Epithelial cell of esophagus (primary cell): ENCODE results near the gene VEGFC.

ENCODE experiments used
- DNase-seq: peaks from one replicate; pipeline ENCODE4 v3.0.0; 2010; ENCODE audit warnings: low read depth
- H3K4me3 ChIP-seq: 2 replicates; pipeline ENCODE4 v1.5.1; 2011; ENCODE audit warnings: mild to moderate bottlenecking, low read length, control low read depth
- TF ChIP-seq, protein P1 (sequence below): IDR thresholded peaks from 2 replicates; pipeline ENCODE4 v1.5.1; 2011; ENCODE audit warnings: low read depth, mild to moderate bottlenecking, low read length, control low read depth, inconsistent platforms; ENCODE audit not compliant: insufficient read depth; ENCODE audit errors: missing control alignments

The VEGFC gene

DNA sequence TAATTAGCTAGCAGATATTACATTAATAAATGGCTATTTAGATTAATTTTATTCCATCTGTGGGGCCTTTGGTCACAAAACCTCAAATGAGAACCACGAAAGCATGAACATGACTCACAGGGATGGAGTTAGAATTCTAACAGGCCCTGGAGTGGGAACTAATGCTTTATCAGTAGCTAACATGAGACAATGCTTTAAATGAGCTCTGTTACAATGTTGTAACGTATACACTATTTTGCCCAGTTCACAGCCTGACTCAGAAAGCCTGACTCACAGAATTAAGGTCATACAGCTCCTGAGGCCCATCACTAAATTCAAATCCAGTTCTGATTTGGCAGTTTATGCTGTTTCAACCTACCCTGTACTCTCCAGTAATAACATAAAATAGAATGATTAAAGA, 23.2 kb downstream of the VEGFC start:
- DNase-seq = peak; percentile 92
- TF ChIP-seq, protein P1, sequence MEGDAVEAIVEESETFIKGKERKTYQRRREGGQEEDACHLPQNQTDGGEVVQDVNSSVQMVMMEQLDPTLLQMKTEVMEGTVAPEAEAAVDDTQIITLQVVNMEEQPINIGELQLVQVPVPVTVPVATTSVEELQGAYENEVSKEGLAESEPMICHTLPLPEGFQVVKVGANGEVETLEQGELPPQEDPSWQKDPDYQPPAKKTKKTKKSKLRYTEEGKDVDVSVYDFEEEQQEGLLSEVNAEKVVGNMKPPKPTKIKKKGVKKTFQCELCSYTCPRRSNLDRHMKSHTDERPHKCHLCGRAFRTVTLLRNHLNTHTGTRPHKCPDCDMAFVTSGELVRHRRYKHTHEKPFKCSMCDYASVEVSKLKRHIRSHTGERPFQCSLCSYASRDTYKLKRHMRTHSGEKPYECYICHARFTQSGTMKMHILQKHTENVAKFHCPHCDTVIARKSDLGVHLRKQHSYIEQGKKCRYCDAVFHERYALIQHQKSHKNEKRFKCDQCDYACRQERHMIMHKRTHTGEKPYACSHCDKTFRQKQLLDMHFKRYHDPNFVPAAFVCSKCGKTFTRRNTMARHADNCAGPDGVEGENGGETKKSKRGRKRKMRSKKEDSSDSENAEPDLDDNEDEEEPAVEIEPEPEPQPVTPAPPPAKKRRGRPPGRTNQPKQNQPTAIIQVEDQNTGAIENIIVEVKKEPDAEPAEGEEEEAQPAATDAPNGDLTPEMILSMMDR = no peak
- H3K4me3 ChIP-seq = no peak overlapping the region

DNA sequence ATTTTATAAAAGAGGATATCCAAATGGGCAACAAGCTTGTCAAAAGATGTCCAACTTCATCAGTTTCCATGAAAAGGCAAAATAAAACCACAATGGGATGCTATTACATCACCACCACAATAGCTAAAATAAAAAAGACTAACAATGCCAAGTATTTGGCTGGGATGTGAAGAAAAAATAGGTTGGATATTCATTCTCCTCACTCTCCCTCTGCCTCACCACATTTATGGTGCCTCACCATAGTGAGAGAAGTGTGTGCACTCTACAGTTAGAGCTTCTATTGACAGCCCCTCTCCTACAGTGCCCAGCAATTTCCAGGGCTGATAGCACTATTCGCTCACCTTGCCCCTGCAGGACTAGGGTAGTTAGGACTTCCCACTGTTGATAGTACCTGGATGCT, 25.5 kb downstream of the VEGFC start:
- H3K4me3 ChIP-seq = no peak overlapping the region
- DNase-seq = no peak
- TF ChIP-seq, protein P1 = no peak

DNA sequence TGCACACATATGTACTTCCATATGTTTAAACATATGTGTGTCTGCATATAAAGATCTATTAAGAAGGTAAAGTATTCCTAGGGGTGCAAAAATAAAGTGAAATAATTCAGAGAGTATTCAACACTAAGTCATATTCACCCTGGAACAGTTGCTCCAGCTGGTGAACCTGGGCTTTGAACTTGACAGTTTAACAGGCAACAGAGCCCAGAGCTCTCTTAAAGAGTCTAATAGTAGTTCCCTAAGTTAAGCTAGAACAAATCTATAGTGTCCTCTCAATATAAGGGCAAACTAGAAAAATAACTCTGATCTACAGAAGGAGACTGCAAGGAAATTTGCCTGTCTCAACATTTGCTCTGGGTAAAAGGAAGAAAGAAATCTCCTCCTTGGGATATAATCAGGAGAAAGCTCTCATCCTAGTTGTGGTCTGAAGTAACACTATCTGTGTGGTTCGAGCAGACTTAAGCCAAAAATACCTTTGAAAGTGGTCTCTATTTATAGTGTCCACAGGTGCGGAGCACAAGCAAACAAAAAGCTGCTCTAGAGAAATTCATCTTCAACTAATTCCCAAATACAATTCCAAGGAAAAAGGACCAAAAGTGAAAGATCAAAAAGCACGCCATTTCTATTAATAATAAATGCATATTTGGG, 29.9 kb downstream of the VEGFC start:
- DNase-seq = no peak
- TF ChIP-seq, protein P1 = no peak
- no peak overlapping the region for H3K4me3 ChIP-seq

DNA sequence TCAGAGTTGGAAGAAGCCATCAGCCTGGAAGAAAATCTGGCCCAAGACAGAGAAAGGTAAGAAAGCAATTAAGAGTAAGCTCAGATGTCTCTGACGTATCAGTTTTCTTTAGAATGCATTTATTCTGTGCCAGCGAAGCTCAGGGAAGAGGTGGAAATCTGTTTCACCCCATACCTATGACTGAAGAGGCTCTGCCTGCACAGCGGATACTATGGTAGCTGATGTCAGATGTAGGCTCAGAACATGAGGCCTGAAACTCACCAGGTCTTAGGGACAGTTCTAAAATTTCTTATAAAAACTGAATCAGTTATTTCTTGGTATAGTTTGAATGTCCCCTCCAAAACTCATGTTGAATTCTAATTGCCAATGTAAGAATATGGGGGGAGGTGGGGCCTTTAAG, 30.9 kb downstream of the VEGFC start:
- no peak for DNase-seq
- no peak overlapping the region for H3K4me3 ChIP-seq
- TF ChIP-seq, protein P1 = no peak

DNA sequence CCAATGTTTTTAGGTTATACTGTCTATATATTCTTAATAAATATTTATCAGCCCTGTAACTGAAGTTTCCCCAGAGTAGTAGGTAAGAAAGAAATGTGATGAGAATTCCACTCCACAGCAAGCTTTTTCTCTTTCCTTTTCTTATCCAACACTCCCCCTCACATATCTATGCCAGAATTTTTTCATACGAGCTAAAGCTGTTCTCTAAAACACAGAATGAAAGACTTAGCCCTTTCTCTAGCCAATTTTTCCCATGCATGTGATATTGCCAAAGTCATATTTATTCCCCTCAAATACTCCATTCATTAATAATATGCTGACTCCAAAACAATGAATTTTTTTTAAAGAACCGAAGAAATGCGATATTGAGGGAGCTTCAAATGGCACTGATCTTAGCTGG, 32.3 kb downstream of the VEGFC start:
- H3K4me3 ChIP-seq = no peak overlapping the region
- DNase-seq = no peak

DNA sequence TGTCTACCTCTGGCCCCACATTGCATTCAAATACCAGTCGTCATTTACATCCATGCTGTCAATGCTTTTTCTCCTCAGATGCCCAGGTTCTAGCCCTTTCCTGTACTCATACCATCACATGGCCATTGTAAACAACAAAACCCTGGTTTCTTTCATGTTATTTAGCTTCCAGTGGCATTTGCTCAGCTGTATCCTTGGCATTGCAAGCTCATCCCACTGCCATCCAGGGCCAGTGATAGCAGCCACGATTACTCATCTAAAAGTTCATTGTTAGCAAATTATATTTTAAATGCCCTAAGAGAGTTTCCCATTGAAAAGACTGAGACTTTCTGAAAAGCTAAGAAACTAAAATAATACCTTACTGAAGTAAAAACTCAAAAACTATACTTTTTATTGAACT, 34.0 kb downstream of the VEGFC start:
- TF ChIP-seq, protein P1 = no peak
- H3K4me3 ChIP-seq = no peak overlapping the region
- DNase-seq = no peak

More for the DNA sequence above, 32.3 kb downstream of the VEGFC start:
- TF ChIP-seq, protein P1 = no peak

DNA sequence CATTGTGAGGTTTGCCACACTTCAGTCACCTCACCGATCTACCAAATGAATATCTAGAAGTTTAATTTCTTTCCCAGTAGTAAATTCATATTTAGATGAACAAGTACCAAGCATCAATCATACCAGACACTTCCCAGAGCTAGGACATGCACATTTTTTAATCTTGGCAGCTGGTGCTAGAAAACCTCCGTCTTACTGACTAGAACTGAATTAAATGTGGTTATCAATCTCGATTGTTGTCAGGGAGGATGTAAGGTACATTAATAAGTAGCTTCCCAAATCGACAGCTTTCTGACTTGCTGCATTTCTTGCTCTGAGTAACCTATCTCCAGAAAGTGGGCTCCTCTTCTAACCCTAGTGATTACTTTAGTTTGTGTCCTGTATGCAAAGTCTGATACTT, 34.4 kb downstream of the VEGFC start:
- TF ChIP-seq, protein P1 = no peak
- DNase-seq = no peak
- no peak overlapping the region for H3K4me3 ChIP-seq
